ENCODE results near the gene CD247.

- TF ChIP-seq MXI1 (IDR thresholded peaks at IDR 0.05; ENCODE audit: borderline replicate concordance, low read depth, low read length) (no peak), SMC3 (IDR thresholded peaks at IDR 0.05; ENCODE audit: low read depth, low read length) (no peak), ELK1 (IDR thresholded peaks at IDR 0.05; ENCODE audit: borderline replicate concordance, low read depth, low read length) (no peak), CEBPB (IDR thresholded peaks at IDR 0.05; ENCODE audit: low read depth, low read length) (no peak), POLR2A (IDR thresholded peaks at IDR 0.05; ENCODE audit: low read depth, low read length) (no peak)
- TF ChIP-seq, protein P1, sequence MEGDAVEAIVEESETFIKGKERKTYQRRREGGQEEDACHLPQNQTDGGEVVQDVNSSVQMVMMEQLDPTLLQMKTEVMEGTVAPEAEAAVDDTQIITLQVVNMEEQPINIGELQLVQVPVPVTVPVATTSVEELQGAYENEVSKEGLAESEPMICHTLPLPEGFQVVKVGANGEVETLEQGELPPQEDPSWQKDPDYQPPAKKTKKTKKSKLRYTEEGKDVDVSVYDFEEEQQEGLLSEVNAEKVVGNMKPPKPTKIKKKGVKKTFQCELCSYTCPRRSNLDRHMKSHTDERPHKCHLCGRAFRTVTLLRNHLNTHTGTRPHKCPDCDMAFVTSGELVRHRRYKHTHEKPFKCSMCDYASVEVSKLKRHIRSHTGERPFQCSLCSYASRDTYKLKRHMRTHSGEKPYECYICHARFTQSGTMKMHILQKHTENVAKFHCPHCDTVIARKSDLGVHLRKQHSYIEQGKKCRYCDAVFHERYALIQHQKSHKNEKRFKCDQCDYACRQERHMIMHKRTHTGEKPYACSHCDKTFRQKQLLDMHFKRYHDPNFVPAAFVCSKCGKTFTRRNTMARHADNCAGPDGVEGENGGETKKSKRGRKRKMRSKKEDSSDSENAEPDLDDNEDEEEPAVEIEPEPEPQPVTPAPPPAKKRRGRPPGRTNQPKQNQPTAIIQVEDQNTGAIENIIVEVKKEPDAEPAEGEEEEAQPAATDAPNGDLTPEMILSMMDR (conservative IDR thresholded peaks at IDR 0.05; ENCODE audit: low read depth, low read length): no peak
These were observed 71.4 kb downstream of the CD247 start for GRCh38 chr1:167446966-167447365.
